HepG2 (cell line): ENCODE measurements around the gene IFT172. TPM values are rescaled to one million over a fixed set of nuclear protein-coding genes. Genes with fewer than 3 reads are reported as not detected.

Source experiments
- ATF1 ChIP-seq: IDR thresholded peaks from 2 replicates; pipeline ENCODE4 v1.6.1; 2016; ENCODE audit warnings: mild to moderate bottlenecking, control low read depth
- CENPBD1 ChIP-seq: sonication (generic); formaldehyde crosslinking; IDR thresholded peaks from 2 replicates; pipeline ENCODE4 v1.8.0; 2022; ENCODE audit warnings: missing genetic modification reagents, low read depth, mild to moderate bottlenecking, borderline replicate concordance
- CHD2 ChIP-seq: IDR thresholded peaks from 2 replicates; pipeline ENCODE4 v1.6.1; 2011; ENCODE audit warnings: low read depth, low read length, improper control_type of control experiment
- HMGA1 ChIP-seq: sonication (generic); formaldehyde crosslinking; conservative IDR thresholded peaks from 2 replicates; pipeline ENCODE4 v1.4.0; 2020; ENCODE audit warnings: missing genetic modification reagents
- HNRNPLL ChIP-seq: fragments of 200-400 bp; formaldehyde crosslinking; IDR thresholded peaks from 2 replicates; pipeline ENCODE4 v1.6.1; 2017; ENCODE audit warnings: mild to moderate bottlenecking, low read depth, low read length; ENCODE audit not compliant: poor library complexity, severe bottlenecking
- NFIC ChIP-seq: IDR thresholded peaks from 2 replicates; pipeline ENCODE4 v1.6.1; 2012; ENCODE audit warnings: mild to moderate bottlenecking, low read length, inconsistent platforms
- PHB2 ChIP-seq: fragments of 450-650 bp; IDR thresholded peaks from 2 replicates; pipeline ENCODE4 v1.6.1; 2018; ENCODE audit not compliant: partially characterized antibody
- POLR2A ChIP-seq, 2 experiments: IDR thresholded peaks; 2 replicates each; pipeline ENCODE4 v1.6.1; 2011; ENCODE audit warnings: low read depth in 2 of 2, low read length in 2 of 2, mild to moderate bottlenecking in 1 of 2, moderate library complexity in 1 of 2; ENCODE audit not compliant: insufficient read depth in 1 of 2
- TP53 ChIP-seq: sonication (generic); formaldehyde crosslinking; conservative IDR thresholded peaks from 2 replicates; pipeline ENCODE4 v1.4.0; 2020; ENCODE audit warnings: missing genetic modification reagents
- USF2 ChIP-seq, 2 experiments: sonication (generic) in 1 of 2; formaldehyde crosslinking in 1 of 2; IDR thresholded peaks; 2 replicates each; pipeline versions ENCODE4 v1.5.1 to v1.6.1; 2011 to 2020; ENCODE audit warnings: borderline replicate concordance in 1 of 2, low read depth in 1 of 2, low read length in 1 of 2, mild to moderate bottlenecking in 1 of 2, missing genetic modification reagents in 1 of 2, moderate library complexity in 1 of 2
- ZMAT5 ChIP-seq: sonication (generic); formaldehyde crosslinking; IDR thresholded peaks from 2 replicates; pipeline ENCODE4 v1.5.0; 2020; ENCODE audit warnings: mild to moderate bottlenecking, low read depth, missing genetic modification reagents, borderline replicate concordance
- ZNF17 ChIP-seq: sonication (generic); formaldehyde crosslinking; IDR thresholded peaks from 2 replicates; pipeline ENCODE4 v1.5.0; 2020; ENCODE audit warnings: mild to moderate bottlenecking, missing genetic modification reagents
- ZNF224 ChIP-seq: sonication (generic); formaldehyde crosslinking; IDR thresholded peaks from 2 replicates; pipeline ENCODE4 v1.5.0; 2020; ENCODE audit warnings: mild to moderate bottlenecking, missing genetic modification reagents
- ZNF251 ChIP-seq: sonication (generic); formaldehyde crosslinking; IDR thresholded peaks from 2 replicates; pipeline ENCODE4 v1.9.0; 2021; ENCODE audit warnings: mild to moderate bottlenecking, missing genetic modification reagents
- ZNF513 ChIP-seq: sonication (generic); formaldehyde crosslinking; conservative IDR thresholded peaks from 2 replicates; pipeline ENCODE4 v1.5.0; 2020; ENCODE audit warnings: missing genetic modification reagents
- ZNF747 ChIP-seq: sonication (generic); formaldehyde crosslinking; IDR thresholded peaks from 2 replicates; pipeline ENCODE4 v1.8.1; 2023; ENCODE audit warnings: missing genetic modification reagents, mild to moderate bottlenecking, borderline replicate concordance
- ZNF790 ChIP-seq: sonication (generic); formaldehyde crosslinking; IDR thresholded peaks from 2 replicates; pipeline ENCODE4 v1.8.0; 2022; ENCODE audit warnings: missing genetic modification reagents, mild to moderate bottlenecking, borderline replicate concordance
- ZNF891 ChIP-seq: sonication (generic); formaldehyde crosslinking; IDR thresholded peaks from 2 replicates; pipeline ENCODE4 v1.5.0; 2020; ENCODE audit warnings: mild to moderate bottlenecking, missing genetic modification reagents
- polyA plus RNA-seq, 8 experiments: library from polyadenylated mRNA; depleted of rRNA in 3 of 8; stranded (reverse) in 7 of 8; unstranded in 1 of 8; fragments of >200 nt; fragmentation: Illumina TruSeq in 4 of 8; extraction: Trizol in 4 of 8; gene quantifications; 2 replicates each; pipeline versions ENCODE4 v1.2.1 to v1.2.3, GENCODE V29; 2011 to 2016; ENCODE audit warnings: low read depth in 4 of 8, missing spikeins in 1 of 8, mixed read lengths in 1 of 8; ENCODE audit not compliant: insufficient read depth in 1 of 8
- total RNA-seq, 5 experiments: library from RNA; depleted of rRNA; stranded (reverse); fragments of >200 nt; fragmentation: Illumina TruSeq; extraction: Trizol; gene quantifications; 2 replicates each; pipeline ENCODE4 v1.2.3, GENCODE V29; 2016; ENCODE audit warnings: low read depth in 1 of 5
- TF ChIP-seq, protein P1 (sequence below): IDR thresholded peaks from 2 replicates; pipeline ENCODE4 v1.6.1; 2016; ENCODE audit warnings: control low read depth
- TF ChIP-seq, protein P2 (sequence below): IDR thresholded peaks from 2 replicates; pipeline ENCODE4 v1.6.1; 2018; ENCODE audit warnings: missing genetic modification reagents, mild to moderate bottlenecking, missing compliant biosample characterization
- TF ChIP-seq, protein P3 (sequence below): fragments of 450-650 bp; IDR thresholded peaks from 2 replicates; pipeline ENCODE4 v1.6.1; 2016

IFT172 gene
- total and polyA plus RNA-seq, 2 of the 13 experiments (the other 11 are each of a cell fraction or from before 2014, with no cell fraction given): 21.6 to 35.7 TPM

DNA sequence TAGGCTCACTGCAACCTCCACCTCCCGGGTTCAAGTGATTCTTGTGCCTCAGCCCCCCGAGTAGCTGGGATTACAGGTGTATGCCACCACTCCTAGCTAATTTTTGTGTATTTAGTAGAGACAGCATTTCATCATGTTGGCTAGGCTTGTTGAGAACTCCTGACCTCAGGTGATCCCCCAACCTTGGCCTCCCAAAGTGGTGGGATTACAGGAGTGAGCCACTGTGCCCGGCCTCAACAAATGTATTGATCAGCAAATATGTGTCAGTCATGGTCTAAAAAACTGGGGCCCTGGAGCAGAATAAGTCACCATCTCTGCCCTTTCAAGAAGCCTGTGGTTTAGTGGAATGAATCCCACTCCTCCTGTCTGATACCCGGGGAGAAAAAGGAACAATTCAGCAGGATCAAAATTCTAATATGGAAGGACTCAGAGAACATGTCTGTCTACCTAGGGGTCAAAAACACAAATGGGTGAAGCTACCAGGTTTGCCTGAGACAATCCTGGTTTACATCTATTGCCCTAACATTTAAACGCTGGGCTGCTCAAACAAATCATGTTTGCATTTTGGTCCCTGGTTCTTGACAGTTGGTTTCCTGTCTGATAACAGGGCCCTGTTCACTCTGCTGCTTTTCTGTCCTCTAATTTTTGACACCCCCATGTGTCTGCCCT is 28.7 kb upstream of the IFT172 start (continued):
- TF ChIP-seq ZNF224 (CRISPR knock-in tag) (peak; percentile 52; the same call in 1 of the 2 replicates), ZNF891 (no peak), CENPBD1 (no peak), ZNF747 (no peak), POLR2A (IDR thresholded peaks at IDR 0.05; ENCODE audit: insufficient read depth in 1 of 2, low read depth in 2 of 2, low read length in 2 of 2) (no peak), ATF1 (CRISPR knock-in tag) (no peak), ZNF513 (CRISPR knock-in tag) (no peak), ZMAT5 (CRISPR knock-in tag) (no peak), ZNF790 (CRISPR knock-in tag) (no peak), ZNF17 (CRISPR knock-in tag) (no peak), PHB2 (no peak), ZNF251 (CRISPR knock-in tag) (no peak), HNRNPLL (no peak), CHD2 (no peak), TP53 (CRISPR knock-in tag) (no peak), NFIC (no peak), HMGA1 (CRISPR knock-in tag) (no peak), USF2 (IDR thresholded peaks at IDR 0.05; ENCODE audit: low read depth, low read length) (no peak), USF2 (CRISPR knock-in tag; IDR thresholded peaks at IDR 0.05; ENCODE audit: borderline replicate concordance) (no peak)
- TF ChIP-seq, protein P1, sequence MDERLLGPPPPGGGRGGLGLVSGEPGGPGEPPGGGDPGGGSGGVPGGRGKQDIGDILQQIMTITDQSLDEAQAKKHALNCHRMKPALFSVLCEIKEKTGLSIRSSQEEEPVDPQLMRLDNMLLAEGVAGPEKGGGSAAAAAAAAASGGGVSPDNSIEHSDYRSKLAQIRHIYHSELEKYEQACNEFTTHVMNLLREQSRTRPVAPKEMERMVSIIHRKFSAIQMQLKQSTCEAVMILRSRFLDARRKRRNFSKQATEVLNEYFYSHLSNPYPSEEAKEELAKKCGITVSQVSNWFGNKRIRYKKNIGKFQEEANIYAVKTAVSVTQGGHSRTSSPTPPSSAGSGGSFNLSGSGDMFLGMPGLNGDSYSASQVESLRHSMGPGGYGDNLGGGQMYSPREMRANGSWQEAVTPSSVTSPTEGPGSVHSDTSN (CRISPR knock-in tag): no peak
- TF ChIP-seq, protein P2, sequence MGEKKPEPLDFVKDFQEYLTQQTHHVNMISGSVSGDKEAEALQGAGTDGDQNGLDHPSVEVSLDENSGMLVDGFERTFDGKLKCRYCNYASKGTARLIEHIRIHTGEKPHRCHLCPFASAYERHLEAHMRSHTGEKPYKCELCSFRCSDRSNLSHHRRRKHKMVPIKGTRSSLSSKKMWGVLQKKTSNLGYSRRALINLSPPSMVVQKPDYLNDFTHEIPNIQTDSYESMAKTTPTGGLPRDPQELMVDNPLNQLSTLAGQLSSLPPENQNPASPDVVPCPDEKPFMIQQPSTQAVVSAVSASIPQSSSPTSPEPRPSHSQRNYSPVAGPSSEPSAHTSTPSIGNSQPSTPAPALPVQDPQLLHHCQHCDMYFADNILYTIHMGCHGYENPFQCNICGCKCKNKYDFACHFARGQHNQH (CRISPR knock-in tag): no peak
- TF ChIP-seq, protein P3, sequence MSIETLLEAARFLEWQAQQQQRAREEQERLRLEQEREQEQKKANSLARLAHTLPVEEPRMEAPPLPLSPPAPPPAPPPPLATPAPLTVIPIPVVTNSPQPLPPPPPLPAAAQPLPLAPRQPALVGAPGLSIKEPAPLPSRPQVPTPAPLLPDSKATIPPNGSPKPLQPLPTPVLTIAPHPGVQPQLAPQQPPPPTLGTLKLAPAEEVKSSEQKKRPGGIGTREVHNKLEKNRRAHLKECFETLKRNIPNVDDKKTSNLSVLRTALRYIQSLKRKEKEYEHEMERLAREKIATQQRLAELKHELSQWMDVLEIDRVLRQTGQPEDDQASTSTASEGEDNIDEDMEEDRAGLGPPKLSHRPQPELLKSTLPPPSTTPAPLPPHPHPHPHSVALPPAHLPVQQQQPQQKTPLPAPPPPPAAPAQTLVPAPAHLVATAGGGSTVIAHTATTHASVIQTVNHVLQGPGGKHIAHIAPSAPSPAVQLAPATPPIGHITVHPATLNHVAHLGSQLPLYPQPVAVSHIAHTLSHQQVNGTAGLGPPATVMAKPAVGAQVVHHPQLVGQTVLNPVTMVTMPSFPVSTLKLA: no peak
